Stimulated activated memory B cell treated with anti-CD40 and anti-IgM and Interleukin-4, amounts not matched to agents 10 μg/mL and 1 μg/mL and 100 μg/mL, for 72 hours (primary cell): Measurements from ENCODE around the gene EFL1.

Experiments
- ATAC-seq: fragments of 150-1000 bp; cut with Tn5 transposase; 2 replicates; pipeline ENCODE4 v1.10.0; 2021
- H3K27ac Mint-ChIP-seq: one replicate; pipeline ENCODE4 v1.8.0; 2022; ENCODE audit warnings: mild to moderate bottlenecking, mixed read lengths
- H3K27me3 Mint-ChIP-seq: one replicate; pipeline ENCODE4 v1.8.0; 2022; ENCODE audit warnings: mixed read lengths
- H3K36me3 Mint-ChIP-seq: one replicate; pipeline ENCODE4 v1.8.0; 2022; ENCODE audit warnings: mixed read lengths
- H3K4me1 Mint-ChIP-seq: one replicate; pipeline ENCODE4 v1.8.0; 2022; ENCODE audit warnings: mixed read lengths
- H3K4me3 Mint-ChIP-seq: one replicate; pipeline ENCODE4 v1.8.0; 2022; ENCODE audit warnings: mild to moderate bottlenecking, moderate library complexity, mixed read lengths
- H3K9me3 Mint-ChIP-seq: one replicate; pipeline ENCODE4 v1.8.0; 2022; ENCODE audit warnings: mixed read lengths

Gene EFL1

DNA sequence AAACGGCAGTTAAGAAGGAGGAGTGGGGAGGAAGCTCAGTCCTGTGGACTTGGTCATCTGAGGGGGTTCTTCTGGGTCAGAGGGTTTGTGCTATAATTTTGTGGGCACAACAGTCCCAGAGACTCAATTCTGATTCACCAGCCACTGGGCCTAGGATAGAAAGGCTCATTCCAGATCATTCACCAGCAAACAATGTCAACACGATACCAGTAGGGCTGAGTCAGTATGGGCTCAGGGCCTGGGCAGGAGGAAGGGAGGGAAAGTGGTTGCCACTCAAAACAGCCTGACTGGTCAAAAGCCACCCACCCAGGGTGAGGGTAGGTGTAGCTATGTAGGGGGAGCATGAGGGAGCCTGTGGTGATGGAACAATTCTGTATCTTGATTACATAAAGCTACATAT lies 129.8 kb downstream of the EFL1 start:
- H3K9me3 Mint-ChIP-seq: no peaks in the 10 kb centered on the region
- peaks cover 46% of the 10 kb centered on the region for H3K36me3 Mint-ChIP-seq
- no peak for ATAC-seq
- H3K27me3 Mint-ChIP-seq: no peaks in the 10 kb centered on the region
- no peak overlapping the region for H3K27ac Mint-ChIP-seq
- H3K4me1 Mint-ChIP-seq: no peaks in the 10 kb centered on the region
- H3K4me3 Mint-ChIP-seq: no peak overlapping the region

DNA sequence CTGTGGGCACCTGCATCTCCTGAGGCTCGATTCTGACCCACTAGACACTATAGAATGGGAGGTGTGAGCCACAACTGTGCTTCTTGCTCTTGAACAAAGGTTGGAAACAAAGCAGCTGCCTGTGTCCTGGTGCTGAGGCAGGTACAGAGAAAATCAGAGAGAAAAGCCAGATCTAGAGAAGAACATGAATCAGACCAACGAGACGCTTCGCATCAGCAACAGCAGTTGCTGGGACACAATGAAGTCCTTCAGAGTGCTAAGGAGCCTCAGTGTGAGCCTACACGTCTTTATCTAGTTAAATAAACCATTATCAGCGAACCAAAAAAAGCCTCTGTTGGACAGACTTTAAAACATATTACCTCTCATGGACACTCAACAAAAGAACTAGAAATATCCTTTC lies 130.4 kb downstream of the EFL1 start:
- no peaks in the 10 kb centered on the region for H3K9me3 Mint-ChIP-seq
- H3K36me3 Mint-ChIP-seq: peaks cover 43% of the 10 kb centered on the region
- no peak overlapping the region for H3K4me3 Mint-ChIP-seq
- no peaks in the 10 kb centered on the region for H3K27me3 Mint-ChIP-seq
- no peak for ATAC-seq
- H3K27ac Mint-ChIP-seq: no peak overlapping the region
- H3K4me1 Mint-ChIP-seq: no peaks in the 10 kb centered on the region

DNA sequence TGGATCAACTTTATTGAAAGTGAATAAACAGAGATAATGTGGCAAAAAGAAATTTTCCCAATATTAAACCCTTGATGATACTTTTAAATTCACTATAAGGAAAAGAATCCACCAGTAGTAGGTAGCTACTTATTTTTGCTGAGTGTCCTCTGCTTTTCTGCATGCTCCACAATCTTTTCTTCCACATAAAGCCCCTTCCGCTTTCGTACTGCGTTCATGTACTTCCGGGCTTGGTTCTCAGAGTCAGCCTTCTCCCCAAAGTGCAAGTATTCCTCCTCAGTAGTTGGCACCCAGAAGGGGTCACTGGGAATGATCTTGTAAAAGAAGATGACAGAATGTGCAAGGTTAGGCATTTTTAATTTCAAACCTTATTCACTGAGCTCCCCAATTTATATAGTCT lies 132.3 kb downstream of the EFL1 start:
- H3K27ac Mint-ChIP-seq: no peak overlapping the region
- no peaks in the 10 kb centered on the region for H3K4me1 Mint-ChIP-seq
- no peaks in the 10 kb centered on the region for H3K9me3 Mint-ChIP-seq
- ATAC-seq: no peak
- H3K4me3 Mint-ChIP-seq: no peak overlapping the region
- H3K36me3 Mint-ChIP-seq: peaks cover 42% of the 10 kb centered on the region
- H3K27me3 Mint-ChIP-seq: no peaks in the 10 kb centered on the region

DNA sequence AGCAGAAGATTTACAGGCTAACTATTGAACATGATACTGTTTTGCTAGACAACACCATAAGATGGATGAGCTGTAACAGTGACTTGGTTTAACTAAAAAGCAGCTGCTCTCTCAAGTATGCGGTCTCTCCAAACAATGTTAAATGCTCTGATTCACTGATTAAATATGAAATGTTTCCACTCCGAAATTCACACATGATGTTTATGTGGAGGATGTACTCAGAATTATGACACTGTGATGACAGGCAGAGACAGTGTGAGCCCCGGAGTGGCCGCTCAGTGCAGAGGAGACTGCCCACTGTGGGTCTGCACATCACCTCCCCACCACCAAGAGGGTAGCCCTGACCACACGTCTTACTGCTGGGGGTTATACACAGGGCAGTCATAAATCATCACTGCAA lies 132.8 kb downstream of the EFL1 start:
- H3K9me3 Mint-ChIP-seq: no peaks in the 10 kb centered on the region
- ATAC-seq: no peak
- H3K4me3 Mint-ChIP-seq: no peak overlapping the region
- no peaks in the 10 kb centered on the region for H3K4me1 Mint-ChIP-seq
- H3K27me3 Mint-ChIP-seq: no peaks in the 10 kb centered on the region
- H3K36me3 Mint-ChIP-seq: peaks cover 47% of the 10 kb centered on the region
- no peak overlapping the region for H3K27ac Mint-ChIP-seq

DNA sequence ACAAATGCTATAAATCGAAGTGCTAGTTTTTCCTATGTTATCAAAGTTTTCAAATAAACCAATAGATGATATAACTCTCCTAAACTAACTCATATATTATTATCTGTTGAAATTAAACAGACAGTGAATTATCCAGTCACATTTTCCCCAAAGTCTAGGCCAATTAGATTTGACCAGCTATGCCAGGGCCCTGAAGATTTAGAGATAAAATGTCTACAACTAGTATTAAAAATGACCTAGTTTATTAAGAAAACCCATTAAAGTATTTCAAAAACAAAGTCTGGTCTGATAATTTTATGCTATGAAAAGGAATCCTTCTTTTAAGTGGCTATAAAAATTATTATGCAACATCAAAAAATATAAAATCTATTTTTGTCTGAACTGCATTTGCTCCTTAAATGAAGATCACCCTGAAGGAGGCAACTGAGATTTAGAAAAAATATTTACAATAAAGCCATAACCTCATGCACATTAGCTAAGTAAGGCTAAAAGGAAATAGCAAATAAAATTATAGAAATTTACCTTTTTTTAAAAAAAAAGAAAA lies 133.3 kb downstream of the EFL1 start:
- no peak for ATAC-seq
- no peaks in the 10 kb centered on the region for H3K4me1 Mint-ChIP-seq
- H3K27me3 Mint-ChIP-seq: no peaks in the 10 kb centered on the region
- no peak overlapping the region for H3K27ac Mint-ChIP-seq
- no peak overlapping the region for H3K4me3 Mint-ChIP-seq
- no peaks in the 10 kb centered on the region for H3K9me3 Mint-ChIP-seq
- H3K36me3 Mint-ChIP-seq: peaks cover 49% of the 10 kb centered on the region

DNA sequence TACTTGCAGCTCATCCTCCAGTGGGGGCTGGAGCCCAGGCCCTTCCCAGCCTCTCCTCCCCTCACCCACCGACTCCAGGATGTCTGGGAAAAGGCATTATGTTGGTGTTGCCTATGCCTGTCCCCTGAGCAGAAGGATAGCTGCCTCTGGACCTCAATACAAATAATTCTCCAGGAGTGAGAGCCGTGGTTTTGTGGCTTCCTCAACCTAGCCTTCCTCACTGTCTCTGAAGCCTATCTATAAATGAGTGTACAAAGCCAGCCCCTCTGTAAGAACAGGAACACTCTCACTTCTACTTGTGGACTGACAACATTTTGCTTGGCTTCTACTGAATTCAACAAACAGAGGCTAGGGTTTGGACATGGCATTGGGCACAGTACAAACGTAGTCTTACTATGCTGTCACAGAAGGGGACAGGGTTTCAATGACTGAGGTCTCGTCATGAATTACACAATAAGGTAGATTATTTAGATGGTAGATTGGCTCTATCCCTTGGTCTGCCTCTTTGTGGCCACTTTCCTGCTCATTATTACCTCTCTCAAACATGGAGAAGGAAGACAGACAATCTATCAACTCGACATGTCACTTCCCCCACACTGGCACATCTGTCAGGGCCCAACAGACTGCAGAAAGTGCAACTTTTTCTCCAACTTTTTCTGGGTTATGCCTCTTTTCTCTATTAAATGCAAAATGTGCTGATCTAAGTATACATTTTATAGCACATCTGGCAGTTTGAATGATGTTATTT lies 134.0 kb downstream of the EFL1 start:
- Mint-ChIP-seq H3K4me1 (no peaks in the 10 kb centered on the region), H3K27me3 (no peaks in the 10 kb centered on the region), H3K27ac (no peak overlapping the region), H3K36me3 (peaks cover 44% of the 10 kb centered on the region), H3K4me3 (no peak overlapping the region), H3K9me3 (no peaks in the 10 kb centered on the region)
- ATAC-seq: no peak

DNA sequence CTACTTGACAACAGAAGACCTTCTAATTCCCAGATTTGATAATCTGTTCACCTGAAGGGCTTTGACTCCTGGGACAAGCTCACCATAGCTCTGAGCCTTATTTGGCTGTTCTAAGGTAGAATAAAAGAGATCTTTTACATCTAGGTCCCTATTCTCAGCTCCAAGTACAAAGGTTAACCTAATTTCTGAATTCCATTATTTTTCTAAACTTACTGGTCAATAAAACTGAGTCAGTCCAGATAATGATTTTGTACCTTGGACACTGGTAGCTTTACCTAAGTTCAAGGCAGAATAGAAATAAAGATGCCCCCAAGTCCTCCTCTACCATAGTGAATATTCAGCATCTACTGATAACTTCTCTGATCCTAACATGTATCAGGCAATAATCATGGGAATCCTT lies 135.0 kb downstream of the EFL1 start:
- H3K4me3 Mint-ChIP-seq: no peak overlapping the region
- ATAC-seq: no peak
- H3K36me3 Mint-ChIP-seq: peaks cover 45% of the 10 kb centered on the region
- H3K27ac Mint-ChIP-seq: no peak overlapping the region
- H3K27me3 Mint-ChIP-seq: no peaks in the 10 kb centered on the region
- H3K9me3 Mint-ChIP-seq: no peaks in the 10 kb centered on the region
- H3K4me1 Mint-ChIP-seq: no peaks in the 10 kb centered on the region

DNA sequence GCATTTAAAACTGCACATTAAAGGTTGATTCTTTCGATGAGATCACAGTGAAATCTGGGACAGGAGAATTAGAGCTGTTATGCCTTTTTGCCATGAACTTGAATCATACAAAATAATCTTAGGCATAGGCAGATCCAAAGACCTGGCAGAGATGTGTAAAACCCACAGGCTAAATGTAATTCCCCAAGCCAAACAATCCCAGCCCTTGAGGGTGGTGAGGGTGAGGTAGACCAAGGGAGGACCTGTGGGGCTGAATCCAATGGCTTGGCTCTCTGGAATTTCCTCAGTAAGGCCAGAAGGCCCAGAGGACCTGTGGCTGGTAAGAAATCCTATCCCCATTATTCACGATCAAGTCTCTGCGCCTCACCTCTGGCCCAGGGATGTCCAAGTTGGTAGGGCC lies 136.2 kb downstream of the EFL1 start:
- Mint-ChIP-seq H3K4me1 (no peaks in the 10 kb centered on the region), H3K27ac (no peak overlapping the region), H3K36me3 (peaks cover 36% of the 10 kb centered on the region), H3K4me3 (no peak overlapping the region), H3K9me3 (no peaks in the 10 kb centered on the region), H3K27me3 (no peaks in the 10 kb centered on the region)
- ATAC-seq: no peak

DNA sequence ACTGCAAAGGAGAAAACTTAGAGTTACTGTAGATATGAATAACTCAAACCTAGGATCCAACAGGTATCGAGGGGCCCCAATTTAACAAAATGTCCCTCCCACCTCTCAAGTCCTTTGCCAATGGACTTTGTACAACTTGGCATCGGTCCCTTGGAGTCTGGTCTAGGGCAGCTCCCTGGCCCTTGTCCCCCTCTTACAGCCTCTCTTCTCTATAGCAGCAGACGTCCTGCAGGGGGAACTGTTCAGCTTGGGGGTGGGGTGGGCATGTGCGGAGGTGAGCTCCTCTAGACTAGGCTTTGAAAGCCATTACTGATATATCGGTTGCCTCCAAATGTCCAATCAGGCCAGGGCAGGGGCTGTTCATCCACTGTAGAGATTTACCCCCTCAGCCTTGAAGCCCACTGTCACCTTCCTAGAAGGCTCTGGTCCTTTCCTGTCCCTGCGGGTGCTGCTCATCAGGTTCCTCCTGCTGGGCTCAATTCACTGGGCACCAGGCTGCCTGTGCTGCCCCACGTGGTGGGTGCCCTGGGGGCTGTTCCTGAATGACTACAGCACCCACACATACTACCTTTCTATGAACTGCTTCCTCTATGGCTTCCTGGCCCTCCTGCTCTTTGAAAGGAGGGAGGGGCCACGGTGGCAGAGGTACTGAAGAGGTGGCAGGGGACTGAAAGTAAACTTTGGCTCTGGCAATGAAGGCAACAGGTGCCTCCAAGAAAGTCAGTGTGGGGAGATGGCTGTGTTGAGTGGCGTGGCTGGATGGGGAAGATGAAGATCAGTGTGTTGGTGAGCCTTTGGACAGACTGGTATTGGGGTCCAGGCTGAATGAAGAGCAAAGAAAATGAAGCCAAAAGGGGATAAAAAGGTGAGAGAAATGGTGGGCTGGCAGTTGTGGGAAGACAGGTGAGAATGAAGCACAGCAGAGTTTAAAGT lies 137.9 kb downstream of the EFL1 start:
- no peak overlapping the region for H3K27ac Mint-ChIP-seq
- peaks cover 28% of the 10 kb centered on the region for H3K36me3 Mint-ChIP-seq

DNA sequence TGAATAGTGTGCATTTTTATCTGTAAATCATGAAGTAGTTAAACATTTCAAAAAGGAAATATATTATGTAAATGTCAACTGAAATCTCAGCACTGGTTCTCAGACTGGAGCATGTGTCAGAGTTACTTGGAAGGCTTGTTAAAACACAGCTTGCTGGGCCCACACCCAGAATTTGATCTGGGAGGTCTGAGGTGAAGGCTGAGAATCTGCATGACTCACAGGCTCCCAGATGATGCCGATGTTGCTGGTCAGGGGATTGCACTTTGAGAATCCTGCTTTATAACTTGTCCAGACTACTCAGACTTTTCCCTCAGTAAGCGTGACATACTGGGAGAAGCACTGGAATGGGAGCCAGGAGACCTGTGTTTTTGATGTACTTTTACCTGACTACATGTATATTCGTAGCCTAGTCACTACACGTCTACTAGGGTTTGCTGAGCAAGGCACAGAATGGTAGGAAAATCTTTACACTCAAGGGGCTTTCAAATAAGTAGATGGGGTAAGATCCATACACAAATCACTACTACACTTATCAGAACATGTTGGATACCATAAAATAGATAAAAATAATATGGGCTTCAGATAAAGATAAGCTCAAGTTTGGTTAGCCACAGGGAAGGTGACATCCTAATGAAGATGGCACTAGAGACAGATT lies 139.7 kb downstream of the EFL1 start:
- Mint-ChIP-seq H3K4me1 (no peaks in the 10 kb centered on the region), H3K36me3 (peaks cover 28% of the 10 kb centered on the region), H3K9me3 (no peaks in the 10 kb centered on the region), H3K4me3 (no peak overlapping the region), H3K27me3 (no peaks in the 10 kb centered on the region), H3K27ac (no peak overlapping the region)
- ATAC-seq: no peak

More for the DNA sequence above, 137.9 kb downstream of the EFL1 start:
- no peaks in the 10 kb centered on the region for H3K9me3 Mint-ChIP-seq
- H3K27me3 Mint-ChIP-seq: no peaks in the 10 kb centered on the region
- ATAC-seq: no peak
- no peak overlapping the region for H3K4me3 Mint-ChIP-seq
- no peaks in the 10 kb centered on the region for H3K4me1 Mint-ChIP-seq

DNA sequence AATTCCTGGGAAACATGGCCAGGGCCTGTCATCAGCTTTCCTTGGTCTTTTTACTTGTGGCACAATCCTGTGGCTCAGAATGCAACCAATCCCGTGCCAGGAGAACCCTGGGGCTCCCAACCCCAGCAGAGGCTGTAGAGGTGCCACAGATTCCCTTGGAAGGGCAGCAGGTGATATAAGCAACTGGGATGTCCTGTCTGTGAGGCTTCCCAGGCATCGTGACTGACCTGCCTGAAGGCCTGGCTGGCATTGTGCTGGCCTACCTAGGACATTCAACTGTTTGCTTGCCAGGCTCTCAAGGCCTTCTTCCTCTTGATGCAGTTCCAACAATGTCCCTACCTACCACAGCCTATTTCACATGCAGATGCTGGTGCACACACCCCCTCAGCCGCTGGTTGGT lies 144.5 kb downstream of the EFL1 start:
- H3K36me3 Mint-ChIP-seq: peaks cover 11% of the 10 kb centered on the region
- no peaks in the 10 kb centered on the region for H3K9me3 Mint-ChIP-seq
- H3K27me3 Mint-ChIP-seq: no peaks in the 10 kb centered on the region
- H3K27ac Mint-ChIP-seq: no peak overlapping the region
- H3K4me1 Mint-ChIP-seq: no peaks in the 10 kb centered on the region
- H3K4me3 Mint-ChIP-seq: no peak overlapping the region
- ATAC-seq: no peak

DNA sequence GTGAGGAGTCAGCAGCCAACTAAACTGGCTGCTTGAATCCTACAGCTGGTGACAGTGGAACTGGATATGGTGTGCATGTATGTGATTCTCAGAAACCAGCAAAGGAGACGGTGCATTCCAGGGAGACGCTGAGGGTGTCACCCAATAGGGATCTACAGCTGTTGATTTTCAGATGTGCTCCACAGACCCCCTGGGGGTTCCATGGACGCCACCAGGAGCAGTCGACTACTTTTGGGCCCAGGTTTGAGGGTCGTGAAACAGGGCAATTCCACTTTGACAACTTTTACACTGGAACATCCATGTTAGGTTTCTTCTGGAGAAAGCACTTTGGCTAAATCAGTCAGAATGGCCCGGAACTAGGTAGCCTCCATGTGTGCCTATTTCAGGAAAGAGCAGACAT lies 145.2 kb downstream of the EFL1 start:
- Mint-ChIP-seq H3K4me3 (no peak overlapping the region), H3K36me3 (peaks cover 8% of the 10 kb centered on the region), H3K27ac (no peak overlapping the region), H3K4me1 (no peaks in the 10 kb centered on the region), H3K9me3 (no peaks in the 10 kb centered on the region), H3K27me3 (no peaks in the 10 kb centered on the region)
- ATAC-seq: no peak

DNA sequence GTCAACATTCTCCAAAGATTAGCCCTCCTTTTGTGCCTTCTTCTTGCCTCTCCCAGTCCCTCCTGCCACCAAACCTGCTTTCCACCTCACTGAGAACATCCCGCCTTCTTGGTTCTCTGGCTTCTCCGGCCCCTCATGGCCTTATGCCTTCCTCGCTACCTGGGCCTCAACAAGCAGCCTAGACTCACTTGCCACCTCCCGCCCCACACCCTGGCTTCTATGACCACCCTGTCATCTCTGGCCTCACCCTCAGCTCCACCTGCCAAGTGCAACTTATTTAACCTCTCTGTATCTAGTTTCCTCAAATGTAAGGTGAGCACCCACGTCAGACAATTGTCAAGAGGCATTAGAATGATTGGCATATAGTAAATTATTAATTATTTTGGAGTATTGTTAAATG lies 147.9 kb downstream of the EFL1 start:
- no peak for ATAC-seq
- H3K36me3 Mint-ChIP-seq: no peaks in the 10 kb centered on the region
- H3K4me3 Mint-ChIP-seq: no peak overlapping the region
- no peaks in the 10 kb centered on the region for H3K9me3 Mint-ChIP-seq
- no peak overlapping the region for H3K27ac Mint-ChIP-seq
- no peaks in the 10 kb centered on the region for H3K4me1 Mint-ChIP-seq
- H3K27me3 Mint-ChIP-seq: no peaks in the 10 kb centered on the region

DNA sequence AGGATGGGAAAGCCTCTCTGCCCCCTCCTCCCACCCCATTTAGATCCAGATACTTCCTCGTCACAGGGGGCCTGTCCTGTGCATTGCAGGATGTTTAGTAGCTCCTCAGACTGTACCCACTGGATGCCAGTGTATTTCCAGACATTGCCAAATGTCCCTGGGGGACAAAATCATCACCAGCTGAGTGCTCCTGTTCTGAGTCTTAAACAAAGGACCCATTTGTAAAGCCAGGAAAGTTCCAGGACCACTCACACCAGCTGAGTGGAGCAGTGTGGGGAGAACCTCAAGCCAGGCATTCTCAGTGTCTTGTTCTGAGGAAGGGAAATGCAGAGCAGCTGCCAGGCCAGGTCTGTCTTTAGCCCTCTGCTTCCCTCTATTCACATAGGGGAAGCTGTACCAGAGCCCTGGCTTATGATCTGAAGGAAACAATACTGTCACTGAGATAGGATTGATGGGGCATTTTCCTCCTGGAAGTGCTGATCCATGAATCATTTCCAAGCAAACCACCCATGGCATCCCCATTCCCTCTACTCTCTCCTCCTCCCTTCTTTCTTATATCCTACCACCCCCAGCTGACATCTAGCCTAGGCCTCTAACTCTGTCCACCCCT lies 149.3 kb downstream of the EFL1 start:
- Mint-ChIP-seq H3K4me1 (no peaks in the 10 kb centered on the region), H3K9me3 (no peaks in the 10 kb centered on the region), H3K36me3 (no peaks in the 10 kb centered on the region), H3K4me3 (no peak overlapping the region), H3K27ac (no peak overlapping the region), H3K27me3 (no peaks in the 10 kb centered on the region)
- no peak for ATAC-seq

DNA sequence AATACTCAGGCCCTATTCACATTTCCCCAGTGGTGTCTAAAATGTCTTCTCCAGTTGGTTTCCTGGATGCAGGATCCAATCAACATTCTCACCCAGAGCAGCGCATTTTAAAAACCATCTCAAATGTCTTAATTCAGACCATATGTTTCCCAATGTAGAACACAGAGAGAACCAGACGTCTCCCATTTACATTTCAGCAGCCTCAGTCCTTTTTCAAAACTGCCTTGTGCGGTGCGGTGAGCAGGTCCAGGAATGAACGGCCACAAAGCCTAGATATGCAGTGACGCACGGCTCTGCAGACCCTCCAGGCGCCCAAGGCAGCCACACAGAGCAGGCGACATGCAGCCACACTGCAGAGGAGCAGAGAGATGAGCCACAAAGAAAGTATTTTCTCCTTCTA lies 150.6 kb downstream of the EFL1 start:
- no peak overlapping the region for H3K4me3 Mint-ChIP-seq
- H3K27ac Mint-ChIP-seq: no peak overlapping the region
- H3K36me3 Mint-ChIP-seq: no peaks in the 10 kb centered on the region
- no peaks in the 10 kb centered on the region for H3K9me3 Mint-ChIP-seq
- ATAC-seq: no peak
- H3K27me3 Mint-ChIP-seq: no peaks in the 10 kb centered on the region
- no peaks in the 10 kb centered on the region for H3K4me1 Mint-ChIP-seq
